ENCODE results near the gene TMEM126B.
"Not testable (repeated sequence)": the region's sequence is repeated elsewhere in the genome, so short reads cannot be mapped to it uniquely, and the experiment has no call there.

DNA sequence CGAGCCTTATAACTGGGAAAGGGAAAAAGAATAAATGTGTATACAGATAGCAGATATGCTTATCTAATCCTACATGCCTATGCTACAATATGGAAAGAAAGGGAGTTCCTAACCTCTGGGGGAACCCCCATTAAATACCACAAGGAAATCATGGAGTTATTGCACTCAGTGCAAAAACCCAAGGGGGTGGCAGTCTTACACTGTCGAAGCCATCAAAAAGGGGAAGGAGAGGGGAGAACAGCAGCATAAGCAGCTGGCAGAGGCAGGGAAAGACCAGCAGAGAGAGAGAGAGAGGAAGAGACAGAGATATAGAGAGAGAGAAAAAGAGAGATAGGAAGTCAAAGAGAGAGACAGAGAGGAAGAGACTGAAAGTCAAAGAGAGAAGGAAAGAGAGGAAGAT, 16.8 kb upstream of the TMEM126B start:
- TF ChIP-seq, protein P1, sequence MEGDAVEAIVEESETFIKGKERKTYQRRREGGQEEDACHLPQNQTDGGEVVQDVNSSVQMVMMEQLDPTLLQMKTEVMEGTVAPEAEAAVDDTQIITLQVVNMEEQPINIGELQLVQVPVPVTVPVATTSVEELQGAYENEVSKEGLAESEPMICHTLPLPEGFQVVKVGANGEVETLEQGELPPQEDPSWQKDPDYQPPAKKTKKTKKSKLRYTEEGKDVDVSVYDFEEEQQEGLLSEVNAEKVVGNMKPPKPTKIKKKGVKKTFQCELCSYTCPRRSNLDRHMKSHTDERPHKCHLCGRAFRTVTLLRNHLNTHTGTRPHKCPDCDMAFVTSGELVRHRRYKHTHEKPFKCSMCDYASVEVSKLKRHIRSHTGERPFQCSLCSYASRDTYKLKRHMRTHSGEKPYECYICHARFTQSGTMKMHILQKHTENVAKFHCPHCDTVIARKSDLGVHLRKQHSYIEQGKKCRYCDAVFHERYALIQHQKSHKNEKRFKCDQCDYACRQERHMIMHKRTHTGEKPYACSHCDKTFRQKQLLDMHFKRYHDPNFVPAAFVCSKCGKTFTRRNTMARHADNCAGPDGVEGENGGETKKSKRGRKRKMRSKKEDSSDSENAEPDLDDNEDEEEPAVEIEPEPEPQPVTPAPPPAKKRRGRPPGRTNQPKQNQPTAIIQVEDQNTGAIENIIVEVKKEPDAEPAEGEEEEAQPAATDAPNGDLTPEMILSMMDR (conservative IDR thresholded peaks at IDR 0.05) = not testable (repeated sequence)
- TF ChIP-seq EZH2 (IDR thresholded peaks at IDR 0.05; ENCODE audit: low read depth) = not testable (repeated sequence)

Measured in PC-9 (cell line).